T-helper 1 cell treated with Interleukin-12 subunit alpha and Interleukin-12 subunit beta and Interleukin-4 antibody, amounts not matched to agents 30 μg/mL and 1 μg/mL, for 36 hours (primary cell): ENCODE data around the gene AMZ2.
"Not testable (repeated sequence)": the region's sequence is repeated elsewhere in the genome, so short reads cannot be mapped to it uniquely, and the experiment has no call there.

Experiments
- H3K27ac Mint-ChIP-seq: one replicate; pipeline ENCODE4 v1.8.0; 2021; ENCODE audit warnings: mild to moderate bottlenecking, mixed read lengths
- H3K27me3 Mint-ChIP-seq: one replicate; pipeline ENCODE4 v1.8.0; 2021; ENCODE audit warnings: low read depth, mixed read lengths
- H3K36me3 Mint-ChIP-seq: one replicate; pipeline ENCODE4 v1.8.0; 2021; ENCODE audit warnings: low read depth, mixed read lengths
- H3K4me1 Mint-ChIP-seq: one replicate; pipeline ENCODE4 v1.8.0; 2021; ENCODE audit warnings: low read depth, mixed read lengths
- H3K4me3 Mint-ChIP-seq: one replicate; pipeline ENCODE4 v1.8.0; 2021; ENCODE audit warnings: mild to moderate bottlenecking, moderate library complexity, mixed read lengths
- H3K9me3 Mint-ChIP-seq: one replicate; pipeline ENCODE4 v1.8.0; 2021; ENCODE audit warnings: mixed read lengths

The AMZ2 gene

GRCh38 chr17:68209191-68209900 is 38.5 kb upstream of the AMZ2 start:
- peaks cover 34% of the 10 kb centered on the region for H3K4me1 Mint-ChIP-seq

GRCh38 chr17:68210570-68211315 is 37.1 kb upstream of the AMZ2 start:
- Mint-ChIP-seq H3K36me3 (peaks cover 46% of the 10 kb centered on the region), H3K9me3 (no peaks in the 10 kb centered on the region), H3K27ac (no peak overlapping the region), H3K4me1 (peaks cover 31% of the 10 kb centered on the region), H3K4me3 (no peak overlapping the region), H3K27me3 (no peaks in the 10 kb centered on the region)

More at GRCh38 chr17:68209191-68209900, 38.5 kb upstream of the AMZ2 start:
- H3K27ac Mint-ChIP-seq, H3K4me3 Mint-ChIP-seq, H3K9me3 Mint-ChIP-seq, H3K27me3 Mint-ChIP-seq: not testable (repeated sequence)
- H3K36me3 Mint-ChIP-seq, result peaks cover 43% of the 10 kb centered on the region

GRCh38 chr17:68213428-68214411 is 34.1 kb upstream of the AMZ2 start:
- H3K27me3 Mint-ChIP-seq, H3K4me3 Mint-ChIP-seq, H3K9me3 Mint-ChIP-seq, H3K27ac Mint-ChIP-seq: not testable (repeated sequence)
- H3K4me1 Mint-ChIP-seq, result peaks cover 20% of the 10 kb centered on the region
- H3K36me3 Mint-ChIP-seq, result peaks cover 32% of the 10 kb centered on the region

GRCh38 chr17:68215453-68215852 is 32.4 kb upstream of the AMZ2 start:
- H3K27me3 Mint-ChIP-seq, H3K9me3 Mint-ChIP-seq, H3K27ac Mint-ChIP-seq, H3K4me3 Mint-ChIP-seq: not testable (repeated sequence)
- peaks cover 26% of the 10 kb centered on the region for H3K36me3 Mint-ChIP-seq
- peaks cover 18% of the 10 kb centered on the region for H3K4me1 Mint-ChIP-seq

GRCh38 chr17:68219429-68219828 is 28.4 kb upstream of the AMZ2 start:
- H3K9me3 Mint-ChIP-seq, H3K27ac Mint-ChIP-seq, H3K27me3 Mint-ChIP-seq, H3K4me3 Mint-ChIP-seq, H3K4me1 Mint-ChIP-seq: not testable (repeated sequence)
- peaks cover 13% of the 10 kb centered on the region for H3K36me3 Mint-ChIP-seq

- H3K4me1 Mint-ChIP-seq, H3K9me3 Mint-ChIP-seq, H3K27me3 Mint-ChIP-seq, H3K27ac Mint-ChIP-seq, H3K4me3 Mint-ChIP-seq: not testable (repeated sequence)
- peaks cover 12% of the 10 kb centered on the region for H3K36me3 Mint-ChIP-seq
Observed at GRCh38 chr17:68220186-68220585, 27.7 kb upstream of the AMZ2 start.

- not testable (repeated sequence) for H3K27me3 Mint-ChIP-seq, H3K9me3 Mint-ChIP-seq, H3K4me3 Mint-ChIP-seq, H3K4me1 Mint-ChIP-seq, H3K27ac Mint-ChIP-seq
- H3K36me3 Mint-ChIP-seq, result peaks cover 12% of the 10 kb centered on the region
Observed at GRCh38 chr17:68220786-68221185, 27.1 kb upstream of the AMZ2 start.

- H3K27ac Mint-ChIP-seq, result no peak overlapping the region
- H3K4me3 Mint-ChIP-seq, result no peak overlapping the region
- H3K4me1 Mint-ChIP-seq, result peaks cover 3% of the 10 kb centered on the region
- H3K27me3 Mint-ChIP-seq, result no peaks in the 10 kb centered on the region
- peaks cover 12% of the 10 kb centered on the region for H3K36me3 Mint-ChIP-seq
- H3K9me3 Mint-ChIP-seq, result no peaks in the 10 kb centered on the region
Observed at GRCh38 chr17:68221786-68222185, 26.1 kb upstream of the AMZ2 start.

GRCh38 chr17:68222606-68223005 is 25.2 kb upstream of the AMZ2 start:
- H3K9me3 Mint-ChIP-seq, result no peaks in the 10 kb centered on the region
- peaks cover 6% of the 10 kb centered on the region for H3K4me1 Mint-ChIP-seq
- H3K36me3 Mint-ChIP-seq, result peaks cover 12% of the 10 kb centered on the region
- no peaks in the 10 kb centered on the region for H3K27me3 Mint-ChIP-seq
- no peak overlapping the region for H3K27ac Mint-ChIP-seq
- H3K4me3 Mint-ChIP-seq, result no peak overlapping the region

GRCh38 chr17:68225055-68225454 is 22.8 kb upstream of the AMZ2 start:
- H3K36me3 Mint-ChIP-seq, result peaks cover 11% of the 10 kb centered on the region
- not testable (repeated sequence) for H3K4me3 Mint-ChIP-seq, H3K27me3 Mint-ChIP-seq, H3K27ac Mint-ChIP-seq, H3K9me3 Mint-ChIP-seq
- peaks cover 14% of the 10 kb centered on the region for H3K4me1 Mint-ChIP-seq

GRCh38 chr17:68228039-68228680 is 19.7 kb upstream of the AMZ2 start:
- H3K36me3 Mint-ChIP-seq, H3K27me3 Mint-ChIP-seq, H3K4me3 Mint-ChIP-seq, H3K9me3 Mint-ChIP-seq, H3K27ac Mint-ChIP-seq: not testable (repeated sequence)
- peaks cover 14% of the 10 kb centered on the region for H3K4me1 Mint-ChIP-seq

- H3K27ac Mint-ChIP-seq, result no peak overlapping the region
- peaks cover 14% of the 10 kb centered on the region for H3K4me1 Mint-ChIP-seq
- peaks cover 9% of the 10 kb centered on the region for H3K36me3 Mint-ChIP-seq
- no peak overlapping the region for H3K4me3 Mint-ChIP-seq
- no peaks in the 10 kb centered on the region for H3K27me3 Mint-ChIP-seq
- H3K9me3 Mint-ChIP-seq, result no peaks in the 10 kb centered on the region
Observed at GRCh38 chr17:68228817-68229570, 18.8 kb upstream of the AMZ2 start.

GRCh38 chr17:68229619-68230018 is 18.2 kb upstream of the AMZ2 start:
- Mint-ChIP-seq H3K36me3 (peaks cover 9% of the 10 kb centered on the region), H3K27me3 (no peaks in the 10 kb centered on the region), H3K4me3 (no peak overlapping the region), H3K4me1 (peaks cover 16% of the 10 kb centered on the region), H3K27ac (no peak overlapping the region), H3K9me3 (no peaks in the 10 kb centered on the region)

- H3K4me1 Mint-ChIP-seq, result peaks cover 20% of the 10 kb centered on the region
- not testable (repeated sequence) for H3K36me3 Mint-ChIP-seq, H3K9me3 Mint-ChIP-seq, H3K27ac Mint-ChIP-seq, H3K27me3 Mint-ChIP-seq, H3K4me3 Mint-ChIP-seq
Observed at GRCh38 chr17:68231131-68231530, 16.7 kb upstream of the AMZ2 start.
